Measurements from ENCODE around the gene PAX8.

PAX8 gene

GRCh38 chr2:113240915-113241911 lies 37.5 kb downstream of the PAX8 start:
- no peak for TF ChIP-seq CTCF (IDR thresholded peaks at IDR 0.05; ENCODE audit: low read depth, low read length)
- no peak overlapping the region; the same call in 1 of the 2 replicates for H3K4me3 ChIP-seq (ENCODE audit: low read depth, low read length)

- TF ChIP-seq CTCF (IDR thresholded peaks at IDR 0.05; ENCODE audit: low read depth, low read length) = no peak
- peak overlapping the region; percentile 35 for H3K4me3 ChIP-seq (ENCODE audit: low read depth, low read length)
Measured at GRCh38 chr2:113240150-113240914, 38.4 kb downstream of the PAX8 start.

- no peak for TF ChIP-seq CTCF (IDR thresholded peaks at IDR 0.05; ENCODE audit: low read depth, low read length)
- no peak overlapping the region for H3K4me3 ChIP-seq (ENCODE audit: low read depth, low read length)
Measured at GRCh38 chr2:113238871-113239839, 39.6 kb downstream of the PAX8 start.

- TF ChIP-seq CTCF (IDR thresholded peaks at IDR 0.05; ENCODE audit: low read depth, low read length) = no peak
- no peak overlapping the region; the same call in 1 of the 2 replicates for H3K4me3 ChIP-seq (ENCODE audit: low read depth, low read length)
Measured at GRCh38 chr2:113237604-113238160, 41.0 kb downstream of the PAX8 start.

- H3K4me3 ChIP-seq (ENCODE audit: low read depth, low read length) = peak overlapping the region; percentile 71
- TF ChIP-seq CTCF (IDR thresholded peaks at IDR 0.05; ENCODE audit: low read depth, low read length) = no peak
Measured at GRCh38 chr2:113236367-113237159, 42.2 kb downstream of the PAX8 start.

- peak overlapping the region; percentile 71 for H3K4me3 ChIP-seq (ENCODE audit: low read depth, low read length)
Measured at GRCh38 chr2:113235347-113236226, 43.1 kb downstream of the PAX8 start.

Data from WI38 (cell line).